Astrocyte (in vitro differentiated cells and primary cell): ENCODE results near the gene CDH13. TPM values are rescaled to one million over a fixed set of nuclear protein-coding genes. Genes with fewer than 3 reads are reported as not detected.

ENCODE experiments used
- DNase-seq: peaks from one replicate; pipeline ENCODE4 v3.0.0-alpha.2; 2010; ENCODE audit warnings: low read depth
- FAIRE-seq: peaks from 2 replicates; lab custom pipeline; 2011; peaks lifted over from hg19 to GRCh38; lab: Jason Lieb, UNC
- H2AFZ ChIP-seq: 2 replicates; pipeline ENCODE4 v1.6.0; 2012; ENCODE audit warnings: low read depth, low read length, inconsistent platforms
- H3K27ac ChIP-seq: 2 replicates; pipeline ENCODE4 v1.5.1; 2011; ENCODE audit warnings: low read depth, low read length, inconsistent platforms
- H3K27me3 ChIP-seq: 2 replicates; pipeline ENCODE4 v1.6.0; 2011; ENCODE audit warnings: low read length, inconsistent platforms; ENCODE audit not compliant: insufficient read depth
- H3K36me3 ChIP-seq: 2 replicates; pipeline ENCODE4 v1.5.1; 2011; ENCODE audit warnings: low read length, inconsistent platforms; ENCODE audit not compliant: insufficient read depth
- H3K4me1 ChIP-seq: 2 replicates; pipeline ENCODE4 v1.5.1; 2011; ENCODE audit warnings: low read length, inconsistent platforms; ENCODE audit not compliant: insufficient read depth
- H3K4me2 ChIP-seq: 2 replicates; pipeline ENCODE4 v1.6.0; 2012; ENCODE audit warnings: low read length, inconsistent platforms
- H3K4me3 ChIP-seq: 2 replicates; pipeline ENCODE4 v1.5.1; 2011; ENCODE audit warnings: low read depth, mild to moderate bottlenecking, low read length, inconsistent platforms; ENCODE audit not compliant: insufficient read depth
- H3K79me2 ChIP-seq: 2 replicates; pipeline ENCODE4 v1.6.0; 2012; ENCODE audit warnings: mild to moderate bottlenecking, low read length, inconsistent platforms; ENCODE audit not compliant: insufficient read depth
- H3K9ac ChIP-seq: 2 replicates; pipeline ENCODE4 v1.6.0; 2012; ENCODE audit warnings: mild to moderate bottlenecking, low read length, inconsistent platforms
- H3K9me3 ChIP-seq: 2 replicates; pipeline ENCODE4 v1.5.1; 2012; ENCODE audit warnings: low read depth, mild to moderate bottlenecking, low read length, inconsistent platforms; ENCODE audit not compliant: insufficient read depth
- H4K20me1 ChIP-seq: 2 replicates; pipeline ENCODE4 v1.6.0; 2012; ENCODE audit warnings: low read length, inconsistent platforms; ENCODE audit not compliant: insufficient read depth
- H3K27ac Mint-ChIP-seq: one replicate; pipeline ENCODE4 v1.8.0; 2021; ENCODE audit warnings: mild to moderate bottlenecking, mixed read lengths; ENCODE audit not compliant: unreplicated experiment
- H3K27me3 Mint-ChIP-seq: one replicate; pipeline ENCODE4 v1.8.0; 2021; ENCODE audit warnings: low read depth, mixed read lengths; ENCODE audit not compliant: unreplicated experiment
- H3K36me3 Mint-ChIP-seq: one replicate; pipeline ENCODE4 v1.8.0; 2021; ENCODE audit warnings: low read depth, mixed read lengths; ENCODE audit not compliant: unreplicated experiment
- H3K4me1 Mint-ChIP-seq: one replicate; pipeline ENCODE4 v1.8.0; 2021; ENCODE audit warnings: low read depth, mixed read lengths; ENCODE audit not compliant: unreplicated experiment
- H3K4me3 Mint-ChIP-seq: one replicate; pipeline ENCODE4 v1.8.0; 2021; ENCODE audit warnings: mild to moderate bottlenecking, moderate library complexity, mixed read lengths; ENCODE audit not compliant: unreplicated experiment
- H3K9me3 Mint-ChIP-seq: one replicate; pipeline ENCODE4 v1.8.0; 2021; ENCODE audit warnings: mild to moderate bottlenecking, mixed read lengths; ENCODE audit not compliant: unreplicated experiment
- EZH2 ChIP-seq: IDR thresholded peaks from 2 replicates; pipeline ENCODE4 v1.6.1; 2012; ENCODE audit warnings: mild to moderate bottlenecking, low read length, inconsistent platforms; ENCODE audit not compliant: insufficient read depth
- total RNA-seq: library from RNA; stranded (reverse); gene quantifications from 2 replicates; pipeline ENCODE4 v1.2.1, GENCODE V29; 2021
- TF ChIP-seq, protein P1 (sequence below): IDR thresholded peaks from 2 replicates; pipeline ENCODE4 v1.5.1; 2011; ENCODE audit warnings: low read depth, mild to moderate bottlenecking, inconsistent platforms, low read length, moderate library complexity; ENCODE audit not compliant: insufficient read depth

The CDH13 gene
- total RNA-seq, 1 donor from 2014 or later, result 41.7 TPM

DNA sequence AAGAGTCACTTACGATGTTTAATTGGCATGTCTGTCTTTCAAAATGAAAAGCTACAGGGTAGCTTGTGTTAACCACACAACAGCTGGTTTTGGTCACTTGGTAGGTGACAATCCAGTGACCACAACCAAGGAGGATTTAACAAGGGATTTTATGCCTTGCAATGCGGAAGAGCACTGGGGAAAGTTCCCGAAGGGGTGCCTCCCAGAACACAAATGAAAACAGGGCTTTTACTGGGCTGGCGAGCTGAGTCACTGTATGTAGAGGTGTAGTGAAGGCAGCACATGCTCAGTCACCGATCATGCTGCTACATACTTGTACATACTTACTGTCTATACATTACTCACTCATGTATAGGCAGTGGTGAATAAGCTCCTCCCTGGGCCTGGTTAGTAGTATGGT, 483.5 kb downstream of the CDH13 start:
- no peak overlapping the region for H3K4me3 Mint-ChIP-seq
- Histone ChIP-seq H3K9me3 (no peaks in the 10 kb centered on the region), H4K20me1 (peaks cover 10% of the 10 kb centered on the region), H3K9ac (no peak overlapping the region), H3K27me3 (no peaks in the 10 kb centered on the region), H3K4me3 (no peak overlapping the region), H2AFZ (no peak overlapping the region), H3K4me1 (no peaks in the 10 kb centered on the region), H3K36me3 (no peaks in the 10 kb centered on the region), H3K4me2 (no peak overlapping the region), H3K27ac (no peak overlapping the region), H3K79me2 (no peaks in the 10 kb centered on the region)
- FAIRE-seq (no peak), DNase-seq (no peak)
- no peaks in the 10 kb centered on the region for H3K4me1 Mint-ChIP-seq
- no peak for TF ChIP-seq EZH2
- TF ChIP-seq, protein P1, sequence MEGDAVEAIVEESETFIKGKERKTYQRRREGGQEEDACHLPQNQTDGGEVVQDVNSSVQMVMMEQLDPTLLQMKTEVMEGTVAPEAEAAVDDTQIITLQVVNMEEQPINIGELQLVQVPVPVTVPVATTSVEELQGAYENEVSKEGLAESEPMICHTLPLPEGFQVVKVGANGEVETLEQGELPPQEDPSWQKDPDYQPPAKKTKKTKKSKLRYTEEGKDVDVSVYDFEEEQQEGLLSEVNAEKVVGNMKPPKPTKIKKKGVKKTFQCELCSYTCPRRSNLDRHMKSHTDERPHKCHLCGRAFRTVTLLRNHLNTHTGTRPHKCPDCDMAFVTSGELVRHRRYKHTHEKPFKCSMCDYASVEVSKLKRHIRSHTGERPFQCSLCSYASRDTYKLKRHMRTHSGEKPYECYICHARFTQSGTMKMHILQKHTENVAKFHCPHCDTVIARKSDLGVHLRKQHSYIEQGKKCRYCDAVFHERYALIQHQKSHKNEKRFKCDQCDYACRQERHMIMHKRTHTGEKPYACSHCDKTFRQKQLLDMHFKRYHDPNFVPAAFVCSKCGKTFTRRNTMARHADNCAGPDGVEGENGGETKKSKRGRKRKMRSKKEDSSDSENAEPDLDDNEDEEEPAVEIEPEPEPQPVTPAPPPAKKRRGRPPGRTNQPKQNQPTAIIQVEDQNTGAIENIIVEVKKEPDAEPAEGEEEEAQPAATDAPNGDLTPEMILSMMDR, result no peak
- peaks cover 3% of the 10 kb centered on the region for H3K27me3 Mint-ChIP-seq
- no peaks in the 10 kb centered on the region for H3K36me3 Mint-ChIP-seq
- no peak overlapping the region for H3K27ac Mint-ChIP-seq
- no peaks in the 10 kb centered on the region for H3K9me3 Mint-ChIP-seq

DNA sequence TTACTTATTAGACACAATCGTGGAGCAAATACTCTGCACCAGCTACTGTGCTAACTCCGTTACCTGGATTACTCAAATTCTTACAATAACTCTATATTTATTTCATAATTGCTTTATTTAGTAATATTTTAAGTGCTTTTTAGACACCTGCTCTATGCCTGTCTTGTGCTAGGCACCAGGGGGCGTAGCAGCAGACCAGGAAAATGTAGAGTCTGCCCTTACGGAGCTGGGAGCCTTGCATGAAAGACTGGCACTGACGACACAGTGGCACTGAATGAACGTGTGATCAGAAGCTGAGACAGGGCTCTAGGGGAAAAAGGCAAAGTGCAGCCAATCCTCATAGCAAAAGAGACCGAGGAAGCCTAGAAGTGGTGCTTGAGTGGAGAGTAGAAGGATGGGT, 486.5 kb downstream of the CDH13 start:
- no peak overlapping the region for H3K4me2 ChIP-seq
- H3K36me3 ChIP-seq, result no peaks in the 10 kb centered on the region
- H3K4me1 ChIP-seq, result peaks cover 6% of the 10 kb centered on the region
- Mint-ChIP-seq H3K27me3 (peaks cover 8% of the 10 kb centered on the region), H3K9me3 (no peaks in the 10 kb centered on the region), H3K36me3 (no peaks in the 10 kb centered on the region), H3K27ac (no peak overlapping the region), H3K4me1 (peaks cover 2% of the 10 kb centered on the region), H3K4me3 (no peak overlapping the region)
- no peak overlapping the region for H3K27ac ChIP-seq
- H2AFZ ChIP-seq, result no peak overlapping the region
- no peaks in the 10 kb centered on the region for H3K27me3 ChIP-seq
- H4K20me1 ChIP-seq, result peaks cover 14% of the 10 kb centered on the region
- TF ChIP-seq, protein P1, result peak; percentile 41
- TF ChIP-seq EZH2, result no peak
- no peaks in the 10 kb centered on the region for H3K9me3 ChIP-seq
- DNase-seq, result no peak
- no peak overlapping the region for H3K9ac ChIP-seq
- H3K79me2 ChIP-seq, result no peaks in the 10 kb centered on the region
- no peak for FAIRE-seq
- no peak overlapping the region for H3K4me3 ChIP-seq

DNA sequence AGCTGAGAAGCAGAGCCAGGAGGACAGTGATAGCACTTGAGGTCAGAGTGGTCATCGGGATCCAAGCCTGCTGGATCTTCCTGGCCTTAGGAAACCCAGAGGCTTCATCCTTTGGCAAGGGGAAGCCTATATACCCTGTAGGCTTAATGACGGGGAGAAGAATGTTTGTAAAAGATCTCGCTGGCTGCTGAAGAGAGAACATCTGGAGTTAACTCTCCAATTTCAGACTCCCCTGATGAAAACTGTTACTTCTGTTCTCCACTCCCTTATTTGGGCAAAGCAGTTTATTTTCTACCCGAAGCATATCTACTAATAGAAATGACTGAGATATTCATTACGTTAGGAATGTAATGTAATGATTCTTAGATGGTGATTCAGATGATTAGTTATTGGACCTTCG, 487.0 kb downstream of the CDH13 start:
- no peak for TF ChIP-seq EZH2
- Histone ChIP-seq H3K9me3 (no peaks in the 10 kb centered on the region), H4K20me1 (peaks cover 14% of the 10 kb centered on the region), H3K4me1 (peaks cover 11% of the 10 kb centered on the region), H3K4me3 (no peak overlapping the region), H3K36me3 (no peaks in the 10 kb centered on the region), H3K27ac (no peak overlapping the region), H3K4me2 (no peak overlapping the region), H3K27me3 (no peaks in the 10 kb centered on the region), H3K9ac (no peak overlapping the region), H2AFZ (no peak overlapping the region), H3K79me2 (no peaks in the 10 kb centered on the region)
- H3K4me3 Mint-ChIP-seq, result no peak overlapping the region
- no peak for FAIRE-seq
- no peaks in the 10 kb centered on the region for H3K9me3 Mint-ChIP-seq
- H3K4me1 Mint-ChIP-seq, result peaks cover 2% of the 10 kb centered on the region
- H3K27me3 Mint-ChIP-seq, result peaks cover 8% of the 10 kb centered on the region
- DNase-seq, result no peak
- no peak overlapping the region for H3K27ac Mint-ChIP-seq
- H3K36me3 Mint-ChIP-seq, result no peaks in the 10 kb centered on the region
